Left ventricle myocardium inferior (tissue), 1 donor: ENCODE measurements around the gene FGD5. TPM values are rescaled to one million over a fixed set of nuclear protein-coding genes. Genes with fewer than 3 reads are reported as not detected.
A peak's percentile ranks its signal among the peaks of the same experiment; 100 is the strongest.

ENCODE experiments used
- DNase-seq: peaks from one replicate; pipeline ENCODE4 v3.0.0-alpha.2; 2020
- H3K27ac ChIP-seq: fragments of 200-600 bp; replicated peaks from 2 replicates; pipeline ENCODE4 v1.8.0; 2021
- H3K27me3 ChIP-seq: fragments of 200-600 bp; 2 replicates; pipeline ENCODE4 v1.8.0; 2021; ENCODE audit warnings: low read depth
- H3K36me3 ChIP-seq: fragments of 200-600 bp; 2 replicates; pipeline ENCODE4 v1.8.0; 2021
- H3K4me1 ChIP-seq: fragments of 200-600 bp; 2 replicates; pipeline ENCODE4 v1.8.0; 2021
- H3K4me3 ChIP-seq: fragments of 200-600 bp; 2 replicates; pipeline ENCODE4 v1.8.0; 2021; ENCODE audit warnings: mild to moderate bottlenecking, moderate library complexity
- H3K9me3 ChIP-seq: fragments of 200-600 bp; replicated peaks from 2 replicates; pipeline ENCODE4 v1.8.0; 2021
- CTCF ChIP-seq: fragments of 200-600 bp; IDR thresholded peaks from 2 replicates; pipeline ENCODE4 v1.8.0; 2021; ENCODE audit warnings: antibody characterized with exemption, mild to moderate bottlenecking, borderline replicate concordance
- intact Hi-C: fragments of 100-400 bp; cut with micrococcal nuclease; formaldehyde crosslinking; loops from one replicate; pipeline ENCODE4 v1.11.0; 2022
- total RNA-seq: library from RNA; stranded (reverse); fragmentation: NEBNext Ultra II Directional; extraction: Animal tissue kit (Norgen Biotek cat#: 25700); gene quantifications from one replicate; pipeline ENCODE4 v1.2.1, GENCODE V29; 2021
- donor health status: DM: no; HTN: yes; CAD: no; lungs with severe emphysema.

FGD5 gene
- total RNA-seq, 1 donor from 2014 or later: 13.9 TPM

- no peaks in the 10 kb centered on the region for H3K27me3 ChIP-seq
- H3K27ac ChIP-seq: no peak overlapping the region
- no peak for DNase-seq
- intact Hi-C loops: no loop called here
- H3K9me3 ChIP-seq: no peaks in the 10 kb centered on the region
- TF ChIP-seq CTCF: no peak
- H3K36me3 ChIP-seq: peaks cover 7% of the 10 kb centered on the region
- H3K4me1 ChIP-seq: peaks cover 14% of the 10 kb centered on the region
- no peak overlapping the region for H3K4me3 ChIP-seq
Measured at GRCh38 chr3:14884665-14885064, 65.9 kb downstream of the FGD5 start.

GRCh38 chr3:14885307-14885706 lies 66.5 kb downstream of the FGD5 start:
- intact Hi-C loops: no loop called here
- DNase-seq: no peak
- TF ChIP-seq CTCF: no peak
- H3K4me3 ChIP-seq: no peak overlapping the region
- no peaks in the 10 kb centered on the region for H3K9me3 ChIP-seq
- H3K4me1 ChIP-seq: peaks cover 14% of the 10 kb centered on the region
- peaks cover 7% of the 10 kb centered on the region for H3K36me3 ChIP-seq
- no peak overlapping the region for H3K27ac ChIP-seq
- peaks cover 6% of the 10 kb centered on the region for H3K27me3 ChIP-seq

GRCh38 chr3:14886101-14886500 lies 67.3 kb downstream of the FGD5 start:
- no peaks in the 10 kb centered on the region for H3K9me3 ChIP-seq
- peaks cover 17% of the 10 kb centered on the region for H3K4me1 ChIP-seq
- H3K36me3 ChIP-seq: peaks cover 7% of the 10 kb centered on the region
- TF ChIP-seq CTCF: no peak
- no peak overlapping the region for H3K4me3 ChIP-seq
- peaks cover 9% of the 10 kb centered on the region for H3K27me3 ChIP-seq
- intact Hi-C loops: no loop called here
- no peak overlapping the region for H3K27ac ChIP-seq
- DNase-seq: no peak

- intact Hi-C loops: no loop called here
- Histone ChIP-seq H3K9me3 (no peaks in the 10 kb centered on the region), H3K27ac (no peak overlapping the region), H3K36me3 (no peaks in the 10 kb centered on the region), H3K4me1 (peaks cover 26% of the 10 kb centered on the region), H3K27me3 (peaks cover 22% of the 10 kb centered on the region), H3K4me3 (no peak overlapping the region)
- no peak for TF ChIP-seq CTCF
- no peak for DNase-seq
Measured at GRCh38 chr3:14889205-14889604, 70.4 kb downstream of the FGD5 start.

- TF ChIP-seq CTCF: no peak
- Histone ChIP-seq H3K4me1 (peaks cover 26% of the 10 kb centered on the region), H3K4me3 (no peak overlapping the region), H3K9me3 (no peaks in the 10 kb centered on the region), H3K27ac (no peak overlapping the region), H3K36me3 (no peaks in the 10 kb centered on the region), H3K27me3 (peaks cover 22% of the 10 kb centered on the region)
- intact Hi-C loops: no loop called here
- DNase-seq: no peak
Measured at GRCh38 chr3:14889943-14890342, 71.2 kb downstream of the FGD5 start.

- DNase-seq: no peak
- Histone ChIP-seq H3K36me3 (no peaks in the 10 kb centered on the region), H3K4me3 (no peak overlapping the region), H3K9me3 (no peaks in the 10 kb centered on the region), H3K4me1 (peaks cover 25% of the 10 kb centered on the region), H3K27ac (peak overlapping the region; percentile 16), H3K27me3 (peaks cover 22% of the 10 kb centered on the region)
- intact Hi-C loops: no loop called here
- TF ChIP-seq CTCF: no peak
Measured at GRCh38 chr3:14890476-14890875, 71.7 kb downstream of the FGD5 start.
